Measurements from ENCODE around the gene SMARCC1. TPM values are rescaled to one million over a fixed set of nuclear protein-coding genes. Genes with fewer than 3 reads are reported as not detected.

The SMARCC1 gene
- total RNA-seq, 1 experiment from 2014 or later = 168 TPM

GRCh38 chr3:47592066-47592795 is 189.5 kb downstream of the SMARCC1 start:
- H3K4me3 ChIP-seq (replicated peaks in 1 of 2; ENCODE audit: low read depth in 1 of 2, low read length in 2 of 2) = no peak overlapping the region
- H3K9me2 ChIP-seq (ENCODE audit: insufficient read depth) = no peaks in the 10 kb centered on the region
- H3K4me2 ChIP-seq (ENCODE audit: low read length) = no peak overlapping the region
- peaks cover 16 to 30% of the 10 kb centered on the region in 2 experiments; a peak in 3 of 4 replicates for H3K36me3 ChIP-seq (ENCODE audit: control insufficient read depth in 1 of 2, insufficient read depth in 2 of 2, low read length in 2 of 2)
- ATAC-seq = no peak
- H3K27ac ChIP-seq (ENCODE audit: low read depth, low read length) = no peak overlapping the region
- no peaks in the 10 kb centered on the region for H3K79me2 ChIP-seq (ENCODE audit: insufficient read depth, low read length)
- TF ChIP-seq ELF1 (IDR thresholded peaks at IDR 0.05; ENCODE audit: borderline replicate concordance, low read depth) (no peak), POLR2AphosphoS5 (IDR thresholded peaks at IDR 0.05; ENCODE audit: low read depth, low read length) (no peak), EGR1 (IDR thresholded peaks at IDR 0.05; ENCODE audit: low read depth) (no peak), SIN3A (IDR thresholded peaks at IDR 0.05; ENCODE audit: low read depth) (no peak), SP1 (IDR thresholded peaks at IDR 0.05; ENCODE audit: low read depth) (no peak), SRF (IDR thresholded peaks at IDR 0.05; ENCODE audit: low read depth) (no peak)
- H3K9ac ChIP-seq (ENCODE audit: low read length) = no peak overlapping the region
- intact Hi-C loops (cut with micrococcal nuclease) = no loop called here
- H2AFZ ChIP-seq (ENCODE audit: low read depth, low read length, poor library complexity, severe bottlenecking) = no peak overlapping the region
- H3K27me3 ChIP-seq (ENCODE audit: insufficient read depth, low read length) = no peaks in the 10 kb centered on the region
- H4K20me1 ChIP-seq (ENCODE audit: insufficient read depth) = no peaks in the 10 kb centered on the region
- no TSS peak for BruUV-seq (replicated peaks)
- no peaks in the 10 kb centered on the region for H3K4me1 ChIP-seq (ENCODE audit: control insufficient read depth in 1 of 2, insufficient read depth in 2 of 2, low read length in 2 of 2)
- DNase-seq (ENCODE audit: low read depth, low spot score) = no peak
- ChIA-PET RAD21 (ENCODE audit: low non-redundant PET in 1 of 2, low total read pairs in 2 of 2, uncharacterized antibody in 2 of 2, unreplicated experiment in 2 of 2) (no interaction called here), CTCF (no interaction called here), POLR2A (no interaction called here)
- H3K9me3 ChIP-seq (ENCODE audit: control insufficient read depth in 1 of 2, insufficient read depth in 1 of 2, low read depth in 1 of 2, low read length in 2 of 2) = no peaks in the 10 kb centered on the region

- H3K4me1 ChIP-seq (ENCODE audit: control insufficient read depth in 1 of 2, insufficient read depth in 2 of 2, low read length in 2 of 2) = no peaks in the 10 kb centered on the region
- H3K79me2 ChIP-seq (ENCODE audit: insufficient read depth, low read length) = no peaks in the 10 kb centered on the region
- H3K27me3 ChIP-seq (ENCODE audit: insufficient read depth, low read length) = no peaks in the 10 kb centered on the region
- no peaks in the 10 kb centered on the region for H3K9me2 ChIP-seq (ENCODE audit: insufficient read depth)
- POLR2A ChIA-PET = no interaction called here
- RAD21 ChIA-PET (ENCODE audit: low non-redundant PET in 1 of 2, low total read pairs in 2 of 2, uncharacterized antibody in 2 of 2, unreplicated experiment in 2 of 2) = no interaction called here
- CTCF ChIA-PET = no interaction called here
- no peak for ATAC-seq
- H3K4me3 ChIP-seq (replicated peaks in 1 of 2; ENCODE audit: low read depth in 1 of 2, low read length in 2 of 2) = no peak overlapping the region
- BruUV-seq (replicated peaks) = no TSS peak
- no peak overlapping the region for H3K9ac ChIP-seq (ENCODE audit: low read length)
- no peak overlapping the region for H2AFZ ChIP-seq (ENCODE audit: low read depth, low read length, poor library complexity, severe bottlenecking)
- DNase-seq (ENCODE audit: low read depth, low spot score) = no peak
- no peaks in the 10 kb centered on the region for H4K20me1 ChIP-seq (ENCODE audit: insufficient read depth)
- H3K4me2 ChIP-seq (ENCODE audit: low read length) = no peak overlapping the region
- intact Hi-C loops (cut with micrococcal nuclease) = no loop called here
- no peaks in the 10 kb centered on the region for H3K9me3 ChIP-seq (ENCODE audit: control insufficient read depth in 1 of 2, insufficient read depth in 1 of 2, low read depth in 1 of 2, low read length in 2 of 2)
- H3K36me3 ChIP-seq (ENCODE audit: control insufficient read depth in 1 of 2, insufficient read depth in 2 of 2, low read length in 2 of 2) = peaks cover 28 to 31% of the 10 kb centered on the region in 2 experiments; a peak in 3 of 4 replicates
- H3K27ac ChIP-seq (ENCODE audit: low read depth, low read length) = no peak overlapping the region
- TF ChIP-seq ZNF274 (IDR thresholded peaks at IDR 0.05; ENCODE audit: low read depth, low read length) (no peak), CTCF (IDR thresholded peaks at IDR 0.05 in 2 of 3, conservative IDR thresholded peaks at IDR 0.05 in 1 of 3; ENCODE audit: borderline replicate concordance in 1 of 3, insufficient read depth in 1 of 3, low read depth in 2 of 3, low read length in 2 of 3) (no peak), ZFX (IDR thresholded peaks at IDR 0.05) (no peak), JUND (IDR thresholded peaks at IDR 0.05) (no peak), SIN3A (IDR thresholded peaks at IDR 0.05; ENCODE audit: low read depth) (no peak), REST (IDR thresholded peaks at IDR 0.05; ENCODE audit: low read depth) (no peak), POLR2A (IDR thresholded peaks at IDR 0.05; ENCODE audit: borderline replicate concordance, extremely low read depth, insufficient read depth, insufficient read length) (no peak), EGR1 (IDR thresholded peaks at IDR 0.05; ENCODE audit: low read depth) (no peak), ELF1 (IDR thresholded peaks at IDR 0.05; ENCODE audit: borderline replicate concordance, low read depth) (no peak), FOSL1 (IDR thresholded peaks at IDR 0.05; ENCODE audit: low read depth) (no peak), EZH2phosphoT487 (IDR thresholded peaks at IDR 0.05; ENCODE audit: borderline replicate concordance) (no peak), EZH2 (IDR thresholded peaks at IDR 0.05) (no peak)
- TF ChIP-seq, protein P1, sequence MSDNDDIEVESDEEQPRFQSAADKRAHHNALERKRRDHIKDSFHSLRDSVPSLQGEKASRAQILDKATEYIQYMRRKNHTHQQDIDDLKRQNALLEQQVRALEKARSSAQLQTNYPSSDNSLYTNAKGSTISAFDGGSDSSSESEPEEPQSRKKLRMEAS (IDR thresholded peaks at IDR 0.05) = no peak
These were observed 191.5 kb downstream of the SMARCC1 start for GRCh38 chr3:47590216-47590615.
